Measurements from ENCODE around the gene DCX. TPM values are rescaled to one million over a fixed set of nuclear protein-coding genes. Genes with fewer than 3 reads are reported as not detected.

Gene DCX
- total and polyA plus RNA-seq, 4 donors = 0.01 to 1.6 TPM; not detected in 2

DNA sequence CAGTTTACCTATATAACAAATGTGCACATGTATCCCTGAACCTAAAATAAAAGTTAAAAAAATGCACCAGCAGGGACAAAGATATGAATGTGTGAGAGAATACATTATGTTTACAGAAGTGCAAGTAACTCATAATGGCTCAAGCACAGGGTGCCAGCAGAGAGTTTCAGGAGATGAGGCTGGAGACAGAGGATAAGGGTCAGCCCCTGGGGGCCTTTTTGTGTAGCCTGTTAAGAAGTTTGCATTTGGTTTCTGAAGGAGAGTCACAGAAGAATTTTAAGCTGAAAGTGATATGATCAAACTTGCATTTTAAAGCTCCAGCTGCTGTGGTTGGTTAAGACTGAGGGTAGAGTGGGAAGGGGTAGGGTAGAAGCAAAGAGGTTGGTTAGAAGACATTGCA, 93.1 kb downstream of the DCX start:
- TF ChIP-seq, protein P1, sequence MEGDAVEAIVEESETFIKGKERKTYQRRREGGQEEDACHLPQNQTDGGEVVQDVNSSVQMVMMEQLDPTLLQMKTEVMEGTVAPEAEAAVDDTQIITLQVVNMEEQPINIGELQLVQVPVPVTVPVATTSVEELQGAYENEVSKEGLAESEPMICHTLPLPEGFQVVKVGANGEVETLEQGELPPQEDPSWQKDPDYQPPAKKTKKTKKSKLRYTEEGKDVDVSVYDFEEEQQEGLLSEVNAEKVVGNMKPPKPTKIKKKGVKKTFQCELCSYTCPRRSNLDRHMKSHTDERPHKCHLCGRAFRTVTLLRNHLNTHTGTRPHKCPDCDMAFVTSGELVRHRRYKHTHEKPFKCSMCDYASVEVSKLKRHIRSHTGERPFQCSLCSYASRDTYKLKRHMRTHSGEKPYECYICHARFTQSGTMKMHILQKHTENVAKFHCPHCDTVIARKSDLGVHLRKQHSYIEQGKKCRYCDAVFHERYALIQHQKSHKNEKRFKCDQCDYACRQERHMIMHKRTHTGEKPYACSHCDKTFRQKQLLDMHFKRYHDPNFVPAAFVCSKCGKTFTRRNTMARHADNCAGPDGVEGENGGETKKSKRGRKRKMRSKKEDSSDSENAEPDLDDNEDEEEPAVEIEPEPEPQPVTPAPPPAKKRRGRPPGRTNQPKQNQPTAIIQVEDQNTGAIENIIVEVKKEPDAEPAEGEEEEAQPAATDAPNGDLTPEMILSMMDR (IDR thresholded peaks at IDR 0.05; ENCODE audit: control extremely low read depth, extremely low read depth) = no peak
- Histone ChIP-seq H3K27ac (ENCODE audit: low read depth in 1 of 2, low read length in 1 of 2) (no peak overlapping the region), H3K27me3 (ENCODE audit: control insufficient read depth in 3 of 3, insufficient read depth in 3 of 3, low read length in 2 of 3) (peaks cover 0 to 30% (median 7%) of the 10 kb centered on the region in 3 donors), H3K36me3 (ENCODE audit: control insufficient read depth in 4 of 4, insufficient read depth in 4 of 4, low read length in 4 of 4) (no peaks in the 10 kb centered on the region), H3K9ac (ENCODE audit: insufficient read depth in 1 of 2, low read length in 2 of 2) (no peak overlapping the region), H3K4me1 (ENCODE audit: control insufficient read depth in 5 of 5, insufficient read depth in 5 of 5, low read length in 5 of 5) (no peaks in the 10 kb centered on the region), H3K9me3 (ENCODE audit: control insufficient read depth in 4 of 4, insufficient read depth in 3 of 4, low read length in 3 of 4) (peaks cover 0 to 2% (median 0%) of the 10 kb centered on the region in 4 donors), H3K4me3 (no peak overlapping the region)
- no peak for DNase-seq
- no peak for ATAC-seq (ENCODE audit: insufficient read depth, low FRiP score)

DNA sequence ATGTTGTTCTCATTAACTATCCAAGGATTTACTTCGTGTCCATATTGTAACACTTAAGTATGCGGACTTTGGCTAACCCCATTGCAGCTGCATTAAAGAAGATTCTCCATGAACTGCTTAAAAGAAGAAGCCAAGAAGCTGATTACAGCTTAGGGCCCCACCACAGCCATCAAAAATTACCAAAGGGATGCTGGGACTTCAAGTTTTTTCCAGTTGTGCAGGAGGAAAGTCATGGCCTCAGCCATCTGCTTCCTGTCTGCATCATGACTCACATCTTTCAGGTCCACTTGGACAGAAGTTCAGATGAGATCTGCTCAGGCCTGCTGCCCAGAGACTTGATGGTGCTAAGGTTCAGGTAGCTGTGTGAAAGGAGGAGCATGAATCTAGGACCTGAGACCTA, 102.9 kb downstream of the DCX start:
- H3K4me3 ChIP-seq = no peak overlapping the region
- no peak overlapping the region for H3K9ac ChIP-seq (ENCODE audit: insufficient read depth in 1 of 2, low read length in 2 of 2)
- no peaks in the 10 kb centered on the region for H3K36me3 ChIP-seq (ENCODE audit: control insufficient read depth in 4 of 4, insufficient read depth in 4 of 4, low read length in 4 of 4)
- no peak overlapping the region for H3K27ac ChIP-seq (ENCODE audit: low read depth in 1 of 2, low read length in 1 of 2)
- TF ChIP-seq, protein P1 (IDR thresholded peaks at IDR 0.05; ENCODE audit: control extremely low read depth, extremely low read depth) = no peak
- ATAC-seq (ENCODE audit: insufficient read depth, low FRiP score) (no peak), DNase-seq (peak in 2 of 3 donors; percentile 0 to 2)
- no peaks in the 10 kb centered on the region for H3K4me1 ChIP-seq (ENCODE audit: control insufficient read depth in 5 of 5, insufficient read depth in 5 of 5, low read length in 5 of 5)
- WGBS, 2 donors = 76 to 88% methylated on average over 2 of the region's 2 CpGs
- H3K9me3 ChIP-seq (ENCODE audit: control insufficient read depth in 4 of 4, insufficient read depth in 3 of 4, low read length in 3 of 4) = no peaks in the 10 kb centered on the region
- peaks cover 2 to 32% (median 2%) of the 10 kb centered on the region in 3 donors for H3K27me3 ChIP-seq (ENCODE audit: control insufficient read depth in 3 of 3, insufficient read depth in 3 of 3, low read length in 2 of 3)

DNA sequence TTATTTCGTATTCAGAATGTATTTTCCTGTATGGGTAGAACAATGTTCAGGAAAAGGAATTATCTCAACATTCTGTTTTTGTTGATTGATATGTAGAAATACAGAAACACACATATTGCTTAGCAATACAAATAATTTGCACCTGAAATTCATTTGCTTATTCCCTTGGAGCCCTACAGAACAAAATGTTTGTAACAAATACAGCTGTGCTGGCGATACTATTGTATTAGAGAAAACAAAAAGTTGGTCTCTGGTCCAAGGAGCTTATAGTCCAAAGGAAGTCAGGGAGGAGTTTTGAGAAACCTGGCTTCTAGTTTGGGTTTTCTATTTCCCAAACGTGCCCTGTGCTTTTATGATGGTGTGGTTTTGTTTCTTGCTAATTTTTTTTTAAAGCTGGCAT, 104.0 kb downstream of the DCX start:
- H3K4me1 ChIP-seq (ENCODE audit: control insufficient read depth in 5 of 5, insufficient read depth in 5 of 5, low read length in 5 of 5) = no peaks in the 10 kb centered on the region
- H3K27me3 ChIP-seq (ENCODE audit: control insufficient read depth in 3 of 3, insufficient read depth in 3 of 3, low read length in 2 of 3) = peaks cover 1 to 29% (median 2%) of the 10 kb centered on the region in 3 donors
- TF ChIP-seq, protein P1 (IDR thresholded peaks at IDR 0.05; ENCODE audit: control extremely low read depth, extremely low read depth) = no peak
- H3K27ac ChIP-seq (ENCODE audit: low read depth in 1 of 2, low read length in 1 of 2) = no peak overlapping the region
- no peak for DNase-seq
- ATAC-seq (ENCODE audit: insufficient read depth, low FRiP score) = no peak
- no peak overlapping the region for H3K4me3 ChIP-seq
- no peak overlapping the region for H3K9ac ChIP-seq (ENCODE audit: insufficient read depth in 1 of 2, low read length in 2 of 2)
- no peaks in the 10 kb centered on the region for H3K36me3 ChIP-seq (ENCODE audit: control insufficient read depth in 4 of 4, insufficient read depth in 4 of 4, low read length in 4 of 4)
- H3K9me3 ChIP-seq (ENCODE audit: control insufficient read depth in 4 of 4, insufficient read depth in 3 of 4, low read length in 3 of 4) = no peaks in the 10 kb centered on the region
- 54 to 78% methylated on average over 3 of the region's 3 CpGs for WGBS, 2 donors

DNA sequence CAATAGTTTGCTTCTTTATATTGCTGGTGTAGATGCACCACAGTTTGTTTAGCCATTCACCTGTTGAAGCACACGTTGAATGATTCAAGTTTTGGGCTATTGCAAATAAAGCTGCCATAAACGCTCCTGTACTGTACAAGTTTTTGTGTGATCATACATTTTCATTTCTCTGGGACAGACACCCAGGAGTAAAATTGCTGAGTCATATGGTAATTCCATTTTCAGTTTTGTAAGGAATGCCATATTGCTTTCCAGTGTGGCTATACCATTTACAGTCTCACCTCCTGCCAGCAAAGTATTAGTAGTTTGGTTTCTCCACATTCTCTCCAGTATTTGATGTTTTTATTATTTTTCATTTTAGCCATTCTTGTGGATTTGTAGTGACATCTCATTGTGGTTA, 109.7 kb downstream of the DCX start:
- ATAC-seq (ENCODE audit: insufficient read depth, low FRiP score) (no peak), DNase-seq (no peak)
- TF ChIP-seq, protein P1 (IDR thresholded peaks at IDR 0.05; ENCODE audit: control extremely low read depth, extremely low read depth) = no peak
- H3K9ac ChIP-seq (ENCODE audit: insufficient read depth in 1 of 2, low read length in 2 of 2) = no peak overlapping the region
- H3K4me1 ChIP-seq (ENCODE audit: control insufficient read depth in 5 of 5, insufficient read depth in 5 of 5, low read length in 5 of 5) = no peaks in the 10 kb centered on the region
- 52 to 86% methylated on average over 2 of the region's 2 CpGs for WGBS, 2 donors
- peaks cover 0 to 43% (median 13%) of the 10 kb centered on the region in 3 donors for H3K27me3 ChIP-seq (ENCODE audit: control insufficient read depth in 3 of 3, insufficient read depth in 3 of 3, low read length in 2 of 3)
- no peaks in the 10 kb centered on the region for H3K36me3 ChIP-seq (ENCODE audit: control insufficient read depth in 4 of 4, insufficient read depth in 4 of 4, low read length in 4 of 4)
- H3K4me3 ChIP-seq = no peak overlapping the region
- no peak overlapping the region for H3K27ac ChIP-seq (ENCODE audit: low read depth in 1 of 2, low read length in 1 of 2)
- H3K9me3 ChIP-seq (ENCODE audit: control insufficient read depth in 4 of 4, insufficient read depth in 3 of 4, low read length in 3 of 4) = peaks cover 0 to 2% (median 0%) of the 10 kb centered on the region in 4 donors

All from lung (tissue), 12 donors.